ENCODE measurements around the gene ST8SIA2.

ST8SIA2 gene

GRCh38 chr15:92409006-92409405 is 15.3 kb downstream of the ST8SIA2 start:
- no peak for TF ChIP-seq CTCF (IDR thresholded peaks at IDR 0.05; ENCODE audit: insufficient read depth, missing control alignments)
- peak; percentile 36 for DNase-seq (ENCODE audit: insufficient read length, low spot score)
- FAIRE-seq, result peak; percentile 29

GRCh38 chr15:92409521-92409920 is 15.8 kb downstream of the ST8SIA2 start:
- DNase-seq (ENCODE audit: insufficient read length, low spot score) (no peak), FAIRE-seq (no peak)
- TF ChIP-seq CTCF (IDR thresholded peaks at IDR 0.05; ENCODE audit: insufficient read depth, missing control alignments), result no peak

- TF ChIP-seq CTCF (IDR thresholded peaks at IDR 0.05; ENCODE audit: insufficient read depth, missing control alignments), result no peak
- FAIRE-seq (no peak), DNase-seq (ENCODE audit: insufficient read length, low spot score) (no peak)
These were observed 16.9 kb downstream of the ST8SIA2 start for GRCh38 chr15:92410537-92410936.

GRCh38 chr15:92411256-92411655 is 17.6 kb downstream of the ST8SIA2 start:
- DNase-seq (ENCODE audit: insufficient read length, low spot score), result no peak
- no peak for FAIRE-seq
- no peak for TF ChIP-seq CTCF (IDR thresholded peaks at IDR 0.05; ENCODE audit: insufficient read depth, missing control alignments)

- FAIRE-seq, result no peak
- no peak for DNase-seq (ENCODE audit: insufficient read length, low spot score)
- TF ChIP-seq CTCF (IDR thresholded peaks at IDR 0.05; ENCODE audit: insufficient read depth, missing control alignments), result no peak
These were observed 19.8 kb downstream of the ST8SIA2 start for GRCh38 chr15:92413510-92413909.

- no peak for TF ChIP-seq CTCF (IDR thresholded peaks at IDR 0.05; ENCODE audit: insufficient read depth, missing control alignments)
- DNase-seq (ENCODE audit: insufficient read length, low spot score) (no peak), FAIRE-seq (no peak)
These were observed 22.1 kb downstream of the ST8SIA2 start for GRCh38 chr15:92415639-92416297.

- DNase-seq (ENCODE audit: insufficient read length, low spot score) (no peak), FAIRE-seq (no peak)
- TF ChIP-seq CTCF (IDR thresholded peaks at IDR 0.05; ENCODE audit: insufficient read depth, missing control alignments), result no peak
These were observed 22.9 kb downstream of the ST8SIA2 start for GRCh38 chr15:92416557-92416956.
